Thymus (tissue), 11 donors: Measurements from ENCODE around the gene PREX1. TPM values are rescaled to one million over a fixed set of nuclear protein-coding genes. Genes with fewer than 3 reads are reported as not detected.
"Not testable (repeated sequence)": the region's sequence is repeated elsewhere in the genome, so short reads cannot be mapped to it uniquely, and the experiment has no call there.

Experiments used
- DNase-seq, 9 donors: peaks; one replicate each; pipeline ENCODE4 v3.0.0-alpha.2; 2013; ENCODE audit warnings: low spot score in 9 of 9, low read depth in 6 of 9, missing footprints in 1 of 9
- H3K27ac ChIP-seq, 2 donors: one replicate each; pipeline ENCODE4 v1.5.1; 2013; ENCODE audit warnings: control low read depth in 1 of 2, low read depth in 1 of 2, low read length in 1 of 2, mild to moderate bottlenecking in 1 of 2, moderate library complexity in 1 of 2
- H3K27me3 ChIP-seq, 2 donors: one replicate each; pipeline ENCODE4 v1.5.1; 2013; ENCODE audit warnings: low read length in 1 of 2; ENCODE audit not compliant: control insufficient read depth in 2 of 2, insufficient read depth in 1 of 2
- H3K36me3 ChIP-seq, 2 donors: one replicate each; pipeline ENCODE4 v1.5.1; 2013; ENCODE audit warnings: low read length in 1 of 2, mild to moderate bottlenecking in 1 of 2, moderate library complexity in 1 of 2; ENCODE audit not compliant: control insufficient read depth in 2 of 2, insufficient read depth in 2 of 2
- H3K4me1 ChIP-seq, 2 donors: one replicate each; pipeline ENCODE4 v1.5.1; 2013; ENCODE audit warnings: low read length in 2 of 2; ENCODE audit not compliant: control insufficient read depth in 2 of 2, insufficient read depth in 2 of 2
- H3K4me3 ChIP-seq, 2 donors: one replicate each; pipeline ENCODE4 v1.5.1; 2013; ENCODE audit warnings: low read length in 2 of 2, control low read depth in 1 of 2, mild to moderate bottlenecking in 1 of 2
- H3K9me3 ChIP-seq, 2 donors: one replicate each; pipeline ENCODE4 v1.5.1; 2013; ENCODE audit warnings: low read length in 1 of 2, mild to moderate bottlenecking in 1 of 2; ENCODE audit not compliant: control insufficient read depth in 2 of 2, insufficient read depth in 1 of 2
- WGBS: extraction: QIAGEN DNeasy Blood & Tissue Kit; methylation state at CpG from one replicate; pipeline ENCODE4 v1.1.7; 2013; 5-methylcytosine and 5-hydroxymethylcytosine counted together
- polyA plus RNA-seq: library from polyadenylated mRNA; stranded (reverse); fragments of 200-250 nt; gene quantifications from one replicate; pipeline ENCODE4 v1.2.3, GENCODE V29; 2013
- total RNA-seq: library from RNA; stranded (reverse); fragments of 120-200 nt; gene quantifications from one replicate; pipeline ENCODE4 v1.2.4, GENCODE V29; 2013
- donor health status: healthy.

Gene PREX1
- total and polyA plus RNA-seq, 2 donors: 12.5 to 19.8 TPM

- Histone ChIP-seq H3K27me3 (peaks cover 30 to 33% of the 10 kb centered on the region in 2 donors), H3K4me3 (no peak overlapping the region), H3K9me3 (peaks cover 0 to 5% of the 10 kb centered on the region in 2 donors), H3K36me3 (no peaks in the 10 kb centered on the region), H3K27ac (no peak overlapping the region), H3K4me1 (peaks cover 0 to 21% of the 10 kb centered on the region in 2 donors)
- 95% methylated on average over 3 of the region's 3 CpGs for WGBS
- no peak for DNase-seq
Measured at GRCh38 chr20:48830826-48831318, 3.1 kb upstream of the PREX1 start.

- H3K4me1 ChIP-seq: peaks cover 0 to 26% of the 10 kb centered on the region in 2 donors
- no peaks in the 10 kb centered on the region for H3K36me3 ChIP-seq
- no peak overlapping the region for H3K4me3 ChIP-seq
- no peak for DNase-seq
- WGBS: 97% methylated on average over 4 of the region's 4 CpGs
- peaks cover 0 to 5% of the 10 kb centered on the region in 2 donors for H3K9me3 ChIP-seq
- H3K27ac ChIP-seq: no peak overlapping the region
- H3K27me3 ChIP-seq: peaks cover 37% of the 10 kb centered on the region in 2 donors
Measured at GRCh38 chr20:48829940-48830339, 2.1 kb upstream of the PREX1 start.

GRCh38 chr20:48828734-48829460, 1.1 kb upstream of the PREX1 start:
- Histone ChIP-seq H3K9me3 (peaks cover 0 to 5% of the 10 kb centered on the region in 2 donors), H3K27ac (no peak overlapping the region), H3K27me3 (peaks cover 37 to 40% of the 10 kb centered on the region in 2 donors), H3K36me3 (no peaks in the 10 kb centered on the region), H3K4me3 (peak overlapping the region in 1 of 2 donors; percentile 18), H3K4me1 (peaks cover 0 to 33% of the 10 kb centered on the region in 2 donors)
- DNase-seq: no peak
- 93% methylated on average over 11 of the region's 11 CpGs for WGBS

GRCh38 chr20:48826883-48827771, 672 bp downstream of the PREX1 start:
- H3K27me3 ChIP-seq: peaks cover 37 to 40% of the 10 kb centered on the region in 2 donors
- 1% methylated on average over 72 of the region's 72 CpGs for WGBS
- peak overlapping the region; percentile 48 to 51 for H3K4me3 ChIP-seq
- H3K9me3 ChIP-seq: peaks cover 0 to 5% of the 10 kb centered on the region in 2 donors
- no peaks in the 10 kb centered on the region for H3K36me3 ChIP-seq
- peaks cover 0 to 47% of the 10 kb centered on the region in 2 donors for H3K4me1 ChIP-seq
- no peak for DNase-seq
- H3K27ac ChIP-seq: peak overlapping the region in 1 of 2 donors; percentile 32

GRCh38 chr20:48826480-48826879, 1.3 kb downstream of the PREX1 start:
- peaks cover 0 to 47% of the 10 kb centered on the region in 2 donors for H3K4me1 ChIP-seq
- not testable (repeated sequence) for H3K27ac ChIP-seq
- 11% methylated on average over 17 of the region's 17 CpGs for WGBS

GRCh38 chr20:48826069-48826468, 1.7 kb downstream of the PREX1 start:
- peaks cover 0 to 5% of the 10 kb centered on the region in 2 donors for H3K9me3 ChIP-seq
- WGBS: 32% methylated on average over 2 of the region's 2 CpGs
- peaks cover 37 to 40% of the 10 kb centered on the region in 2 donors for H3K27me3 ChIP-seq
- DNase-seq: no peak
- peaks cover 0 to 52% of the 10 kb centered on the region in 2 donors for H3K4me1 ChIP-seq
- H3K4me3 ChIP-seq: peak overlapping the region; percentile 4 to 48
- H3K36me3 ChIP-seq: no peaks in the 10 kb centered on the region
- H3K27ac ChIP-seq: no peak overlapping the region

More at GRCh38 chr20:48826480-48826879, 1.3 kb downstream of the PREX1 start:
- H3K4me3 ChIP-seq: peak overlapping the region; percentile 4 to 48
- H3K36me3 ChIP-seq, H3K9me3 ChIP-seq, DNase-seq: not testable (repeated sequence)
- H3K27me3 ChIP-seq: peaks cover 37 to 40% of the 10 kb centered on the region in 2 donors

GRCh38 chr20:48825566-48825920, 2.3 kb downstream of the PREX1 start:
- Histone ChIP-seq H3K4me1 (peaks cover 0 to 55% of the 10 kb centered on the region in 2 donors), H3K27me3 (peaks cover 37 to 40% of the 10 kb centered on the region in 2 donors), H3K27ac (no peak overlapping the region), H3K4me3 (no peak overlapping the region), H3K9me3 (peaks cover 0 to 5% of the 10 kb centered on the region in 2 donors), H3K36me3 (no peaks in the 10 kb centered on the region)
- 47% methylated on average over 4 of the region's 4 CpGs for WGBS
- no peak for DNase-seq

- H3K27me3 ChIP-seq: peaks cover 37 to 40% of the 10 kb centered on the region in 2 donors
- no peak overlapping the region for H3K27ac ChIP-seq
- no peak for DNase-seq
- H3K4me1 ChIP-seq: peaks cover 0 to 60% of the 10 kb centered on the region in 2 donors
- peaks cover 0 to 5% of the 10 kb centered on the region in 2 donors for H3K9me3 ChIP-seq
- WGBS: 88% methylated on average over 12 of the region's 12 CpGs
- no peak overlapping the region for H3K4me3 ChIP-seq
- no peaks in the 10 kb centered on the region for H3K36me3 ChIP-seq
Measured at GRCh38 chr20:48824830-48825565, 2.8 kb downstream of the PREX1 start.
